Body of pancreas (tissue), 4 donors: ENCODE measurements around the gene KLHDC7A.

Experiments
- POLR2A ChIP-seq, 3 donors: fragments of 450-650 bp; IDR thresholded peaks; one replicate each; pipeline ENCODE4 v1.6.1; 2016; ENCODE audit warnings: antibody characterized with exemption in 3 of 3, mild to moderate bottlenecking in 2 of 3
- TF ChIP-seq, protein P1 (sequence below), 7 experiments: fragments of 450-650 bp in 4 of 7; fragments of 200-600 bp in 3 of 7; sonication (generic) in 3 of 7; IDR thresholded peaks; one replicate each; pipeline ENCODE4 v1.5.1; 2016 to 2019; ENCODE audit warnings: antibody characterized with exemption in 7 of 7

DNA sequence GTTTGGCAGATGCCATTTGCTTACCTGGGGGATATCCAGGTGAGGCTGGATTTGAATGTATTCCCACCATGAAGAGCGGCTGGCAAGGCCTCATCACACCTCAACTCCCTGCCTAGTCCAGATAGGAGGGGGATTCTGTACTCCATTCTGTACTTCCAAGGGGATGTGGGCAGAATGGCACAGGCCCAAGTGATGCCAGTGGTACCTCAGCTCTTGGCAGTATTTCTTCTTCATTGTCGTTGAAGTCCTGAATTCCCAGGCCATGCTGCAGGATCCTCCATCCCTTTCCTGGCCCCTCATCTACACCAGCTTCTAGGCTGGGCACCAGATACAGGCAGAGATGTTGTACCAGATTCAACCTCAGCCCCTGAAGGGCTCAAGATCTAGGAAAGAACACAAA is 47.9 kb downstream of the KLHDC7A start:
- TF ChIP-seq, protein P1, sequence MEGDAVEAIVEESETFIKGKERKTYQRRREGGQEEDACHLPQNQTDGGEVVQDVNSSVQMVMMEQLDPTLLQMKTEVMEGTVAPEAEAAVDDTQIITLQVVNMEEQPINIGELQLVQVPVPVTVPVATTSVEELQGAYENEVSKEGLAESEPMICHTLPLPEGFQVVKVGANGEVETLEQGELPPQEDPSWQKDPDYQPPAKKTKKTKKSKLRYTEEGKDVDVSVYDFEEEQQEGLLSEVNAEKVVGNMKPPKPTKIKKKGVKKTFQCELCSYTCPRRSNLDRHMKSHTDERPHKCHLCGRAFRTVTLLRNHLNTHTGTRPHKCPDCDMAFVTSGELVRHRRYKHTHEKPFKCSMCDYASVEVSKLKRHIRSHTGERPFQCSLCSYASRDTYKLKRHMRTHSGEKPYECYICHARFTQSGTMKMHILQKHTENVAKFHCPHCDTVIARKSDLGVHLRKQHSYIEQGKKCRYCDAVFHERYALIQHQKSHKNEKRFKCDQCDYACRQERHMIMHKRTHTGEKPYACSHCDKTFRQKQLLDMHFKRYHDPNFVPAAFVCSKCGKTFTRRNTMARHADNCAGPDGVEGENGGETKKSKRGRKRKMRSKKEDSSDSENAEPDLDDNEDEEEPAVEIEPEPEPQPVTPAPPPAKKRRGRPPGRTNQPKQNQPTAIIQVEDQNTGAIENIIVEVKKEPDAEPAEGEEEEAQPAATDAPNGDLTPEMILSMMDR (IDR thresholded peaks at IDR 0.05) = no peak
- no peak for TF ChIP-seq POLR2A (IDR thresholded peaks at IDR 0.05)
